GM13976 (cell line): ENCODE results near the gene ADK.
A peak's percentile ranks its signal among the peaks of the same experiment; 100 is the strongest.
"Not testable (repeated sequence)": the region's sequence is repeated elsewhere in the genome, so short reads cannot be mapped to it uniquely, and the experiment has no call there.

Source experiments
- DNase-seq: peaks from one replicate; pipeline ENCODE4 v3.0.0; 2012; ENCODE audit warnings: low spot score
- CTCF ChIP-seq: IDR thresholded peaks from 2 replicates; pipeline ENCODE4 v1.5.1; 2012; ENCODE audit warnings: borderline replicate concordance, mild to moderate bottlenecking; ENCODE audit not compliant: insufficient read depth; ENCODE audit errors: extremely low read depth, missing control alignments, control extremely low read depth
- in situ Hi-C: fragments of 300-500 bp; cut with MboI; formaldehyde crosslinking; loops from one replicate; pipeline ENCODE4 v1.12.0; 2022; ENCODE audit warnings: low sequenced_read_pairs, mixed read lengths, inconsistent platforms; ENCODE audit not compliant: unreplicated experiment

ADK gene

GRCh38 chr10:74453169-74453568 is 302.1 kb downstream of the ADK start:
- no peak for TF ChIP-seq CTCF
- no peak for DNase-seq
- in situ Hi-C loops, result no loop called here

- DNase-seq, in situ Hi-C loops: not testable (repeated sequence)
Measured at GRCh38 chr10:74457478-74457877, 306.5 kb downstream of the ADK start.

- in situ Hi-C loops, result no loop called here
Measured at GRCh38 chr10:74460812-74461211, 309.8 kb downstream of the ADK start.

GRCh38 chr10:74474022-74474713 is 323.1 kb downstream of the ADK start:
- in situ Hi-C loops, result no loop called here
- DNase-seq, result no peak
- TF ChIP-seq CTCF, result no peak

More at GRCh38 chr10:74460812-74461211, 309.8 kb downstream of the ADK start:
- no peak for TF ChIP-seq CTCF
- DNase-seq, result peak; percentile 8

- DNase-seq, in situ Hi-C loops: not testable (repeated sequence)
Measured at GRCh38 chr10:74476162-74476706, 325.2 kb downstream of the ADK start.

- no peak for TF ChIP-seq CTCF
- in situ Hi-C loops, result no loop called here
- no peak for DNase-seq
Measured at GRCh38 chr10:74480778-74481177, 329.8 kb downstream of the ADK start.

- in situ Hi-C loops, result no loop called here
- TF ChIP-seq CTCF, result no peak
- DNase-seq, result no peak
Measured at GRCh38 chr10:74483356-74483755, 332.3 kb downstream of the ADK start.
